Bronchial epithelial cell (primary cell): ENCODE measurements around the gene SRSF2. TPM values are rescaled to one million over a fixed set of nuclear protein-coding genes. Genes with fewer than 3 reads are reported as not detected.
"Not testable (repeated sequence)": the region's sequence is repeated elsewhere in the genome, so short reads cannot be mapped to it uniquely, and the experiment has no call there.

Experiments used
- DNase-seq: peaks from one replicate; pipeline ENCODE4 v3.0.0-alpha.2; 2010; ENCODE audit warnings: low read depth
- FAIRE-seq: peaks from 2 replicates; lab custom pipeline; 2011; peaks lifted over from hg19 to GRCh38; lab: Jason Lieb, UNC
- H3K27me3 ChIP-seq: 2 replicates; pipeline ENCODE4 v1.5.1; 2011; ENCODE audit warnings: low read length; ENCODE audit not compliant: control insufficient read depth, insufficient read depth
- H3K36me3 ChIP-seq: 2 replicates; pipeline ENCODE4 v1.5.1; 2011; ENCODE audit warnings: low read length; ENCODE audit not compliant: control insufficient read depth, insufficient read depth
- H3K4me3 ChIP-seq: 2 replicates; pipeline ENCODE4 v1.5.1; 2011; ENCODE audit warnings: mild to moderate bottlenecking, low read depth, low read length, control low read depth
- CTCF ChIP-seq: IDR thresholded peaks from 2 replicates; pipeline ENCODE4 v1.5.1; 2011; ENCODE audit warnings: mild to moderate bottlenecking, moderate library complexity, low read length, control low read depth, inconsistent platforms; ENCODE audit not compliant: insufficient read depth, severe bottlenecking
- total RNA-seq: library from RNA; depleted of rRNA; stranded (reverse); fragments of >200 nt; gene quantifications from 2 replicates; pipeline ENCODE4 v1.2.1, GENCODE V29; 2014

SRSF2 gene
- total RNA-seq, 1 donor from 2014 or later: 57.9 TPM

- H3K27me3 ChIP-seq: no peaks in the 10 kb centered on the region
- no peak for TF ChIP-seq CTCF
- peak within 1 kb of the TSS; percentile 60 for H3K4me3 ChIP-seq
- H3K36me3 ChIP-seq: peaks cover 1% of the 10 kb centered on the region
- FAIRE-seq (no peak), DNase-seq (peak; percentile 37)
Observed at GRCh38 chr17:76710863-76711611, 26.1 kb downstream of the SRSF2 start, which contains the start of gene MXRA7. MXRA7 (minus strand) TSS chr17:76710965; CDS start chr17:76710946, 19 bp downstream.

- not testable (repeated sequence) for FAIRE-seq, H3K36me3 ChIP-seq, H3K27me3 ChIP-seq, DNase-seq
- peak overlapping the region; percentile 60 for H3K4me3 ChIP-seq
Observed at GRCh38 chr17:76709951-76710862, 26.9 kb downstream of the SRSF2 start.

- H3K4me3 ChIP-seq: peak overlapping the region; percentile 60
- FAIRE-seq (no peak), DNase-seq (peak; percentile 84)
- H3K36me3 ChIP-seq: peaks cover 1% of the 10 kb centered on the region
- H3K27me3 ChIP-seq: no peaks in the 10 kb centered on the region
- no peak for TF ChIP-seq CTCF
Observed at GRCh38 chr17:76709077-76709950, 27.8 kb downstream of the SRSF2 start.

GRCh38 chr17:76707985-76708807 lies 28.9 kb downstream of the SRSF2 start:
- no peaks in the 10 kb centered on the region for H3K36me3 ChIP-seq
- FAIRE-seq (no peak), DNase-seq (no peak)
- peak; percentile 38 for TF ChIP-seq CTCF
- H3K27me3 ChIP-seq: no peaks in the 10 kb centered on the region
- no peak overlapping the region for H3K4me3 ChIP-seq

- no peak for DNase-seq
- no peaks in the 10 kb centered on the region for H3K27me3 ChIP-seq
- no peak overlapping the region for H3K4me3 ChIP-seq
- no peaks in the 10 kb centered on the region for H3K36me3 ChIP-seq
- no peak for TF ChIP-seq CTCF
- no peak for FAIRE-seq
Observed at GRCh38 chr17:76706817-76707216, 30.3 kb downstream of the SRSF2 start.
